ENCODE data around the gene IFNLR1. TPM values are rescaled to one million over a fixed set of nuclear protein-coding genes. Genes with fewer than 3 reads are reported as not detected.
A peak's percentile ranks its signal among the peaks of the same experiment; 100 is the strongest.

IFNLR1 gene
- total RNA-seq, 1 experiment from 2014 or later = 0.36 TPM

GRCh38 chr1:24124980-24125379 lies 62.1 kb downstream of the IFNLR1 start:
- no peak overlapping the region for H3K4me3 ChIP-seq
- no peaks in the 10 kb centered on the region for H3K9me3 ChIP-seq
- no peaks in the 10 kb centered on the region for H3K36me3 ChIP-seq
- DNase-seq = no peak
- no peaks in the 10 kb centered on the region for H3K27me3 ChIP-seq

- Histone ChIP-seq H3K27me3 (no peaks in the 10 kb centered on the region), H3K4me3 (no peak overlapping the region), H3K36me3 (no peaks in the 10 kb centered on the region), H3K9me3 (no peaks in the 10 kb centered on the region)
- DNase-seq = no peak
Measured at GRCh38 chr1:24123611-24124010, 63.5 kb downstream of the IFNLR1 start.

GRCh38 chr1:24122776-24123175 lies 64.3 kb downstream of the IFNLR1 start:
- H3K27me3 ChIP-seq = no peaks in the 10 kb centered on the region
- no peaks in the 10 kb centered on the region for H3K9me3 ChIP-seq
- H3K36me3 ChIP-seq = no peaks in the 10 kb centered on the region
- DNase-seq = no peak
- H3K4me3 ChIP-seq = no peak overlapping the region

GRCh38 chr1:24121406-24121805 lies 65.7 kb downstream of the IFNLR1 start:
- Histone ChIP-seq H3K27me3 (no peaks in the 10 kb centered on the region), H3K4me3 (no peak overlapping the region), H3K9me3 (no peaks in the 10 kb centered on the region), H3K36me3 (no peaks in the 10 kb centered on the region)
- no peak for DNase-seq

GRCh38 chr1:24120965-24121364 lies 66.1 kb downstream of the IFNLR1 start:
- no peaks in the 10 kb centered on the region for H3K27me3 ChIP-seq
- DNase-seq = no peak

GRCh38 chr1:24119859-24120756 lies 67.0 kb downstream of the IFNLR1 start:
- H3K9me3 ChIP-seq = no peaks in the 10 kb centered on the region
- no peak for DNase-seq
- H3K27me3 ChIP-seq = no peaks in the 10 kb centered on the region
- H3K4me3 ChIP-seq = no peak overlapping the region
- H3K36me3 ChIP-seq = no peaks in the 10 kb centered on the region

More at GRCh38 chr1:24120965-24121364, 66.1 kb downstream of the IFNLR1 start:
- H3K36me3 ChIP-seq = no peaks in the 10 kb centered on the region
- no peak overlapping the region for H3K4me3 ChIP-seq
- H3K9me3 ChIP-seq = no peaks in the 10 kb centered on the region

- Histone ChIP-seq H3K9me3 (no peaks in the 10 kb centered on the region), H3K27me3 (no peaks in the 10 kb centered on the region), H3K4me3 (no peak overlapping the region), H3K36me3 (no peaks in the 10 kb centered on the region)
- DNase-seq = no peak
Measured at GRCh38 chr1:24119489-24119858, 67.6 kb downstream of the IFNLR1 start.

- Histone ChIP-seq H3K27me3 (no peaks in the 10 kb centered on the region), H3K9me3 (no peaks in the 10 kb centered on the region), H3K36me3 (no peaks in the 10 kb centered on the region), H3K4me3 (no peak overlapping the region)
- no peak for DNase-seq
Measured at GRCh38 chr1:24118410-24119242, 68.5 kb downstream of the IFNLR1 start.

GRCh38 chr1:24117722-24118409 lies 69.2 kb downstream of the IFNLR1 start:
- DNase-seq = peak; percentile 19
- Histone ChIP-seq H3K9me3 (no peaks in the 10 kb centered on the region), H3K4me3 (no peak overlapping the region), H3K36me3 (no peaks in the 10 kb centered on the region), H3K27me3 (no peaks in the 10 kb centered on the region)

- no peak for DNase-seq
- H3K9me3 ChIP-seq = no peaks in the 10 kb centered on the region
- no peaks in the 10 kb centered on the region for H3K36me3 ChIP-seq
- no peaks in the 10 kb centered on the region for H3K27me3 ChIP-seq
- H3K4me3 ChIP-seq = no peak overlapping the region
Measured at GRCh38 chr1:24117132-24117531, 70.0 kb downstream of the IFNLR1 start.

GRCh38 chr1:24114753-24115152 lies 72.3 kb downstream of the IFNLR1 start:
- no peak for DNase-seq
- H3K36me3 ChIP-seq = no peaks in the 10 kb centered on the region
- no peaks in the 10 kb centered on the region for H3K27me3 ChIP-seq
- no peaks in the 10 kb centered on the region for H3K9me3 ChIP-seq
- H3K4me3 ChIP-seq = no peak overlapping the region

GRCh38 chr1:24113641-24114033 lies 73.5 kb downstream of the IFNLR1 start:
- H3K4me3 ChIP-seq = no peak overlapping the region
- DNase-seq = no peak
- H3K27me3 ChIP-seq = no peaks in the 10 kb centered on the region
- no peaks in the 10 kb centered on the region for H3K36me3 ChIP-seq
- H3K9me3 ChIP-seq = no peaks in the 10 kb centered on the region

- Histone ChIP-seq H3K36me3 (no peaks in the 10 kb centered on the region), H3K27me3 (no peaks in the 10 kb centered on the region), H3K9me3 (no peaks in the 10 kb centered on the region), H3K4me3 (no peak within 1 kb of the TSS)
- DNase-seq = peak; percentile 60
Measured at GRCh38 chr1:24111996-24112779, 74.9 kb downstream of the IFNLR1 start, which contains the start of gene MYOM3. Gene MYOM3, minus strand, starts transcription at chr1:24112135. Its CDS starts 3,499 bp downstream, at chr1:24108636.

GRCh38 chr1:24111262-24111995 lies 75.7 kb downstream of the IFNLR1 start:
- Histone ChIP-seq H3K9me3 (no peaks in the 10 kb centered on the region), H3K27me3 (no peaks in the 10 kb centered on the region), H3K4me3 (no peak overlapping the region), H3K36me3 (no peaks in the 10 kb centered on the region)
- no peak for DNase-seq

- no peaks in the 10 kb centered on the region for H3K27me3 ChIP-seq
- DNase-seq = peak; percentile 56
- H3K36me3 ChIP-seq = no peaks in the 10 kb centered on the region
- H3K9me3 ChIP-seq = no peaks in the 10 kb centered on the region
- no peak overlapping the region for H3K4me3 ChIP-seq
Measured at GRCh38 chr1:24110642-24111261, 76.3 kb downstream of the IFNLR1 start.

All from MG63 (cell line).